GM18517 (cell line): Measurements from ENCODE around the gene ZNF460.

Source experiments
- ATAC-seq: cut with Tn5 transposase; IDR thresholded peaks from one replicate; pipeline ENCODE4 v1.9.1; 2021; ENCODE audit warnings: mild to moderate bottlenecking, moderate library complexity; ENCODE audit not compliant: unreplicated experiment

Gene ZNF460

GRCh38 chr19:57338877-57339276 lies 58.6 kb downstream of the ZNF460 start:
- no peak for ATAC-seq

GRCh38 chr19:57342582-57342981 lies 62.3 kb downstream of the ZNF460 start:
- no peak for ATAC-seq
